ENCODE measurements around the gene MED9. TPM values are rescaled to one million over a fixed set of nuclear protein-coding genes. Genes with fewer than 3 reads are reported as not detected.

Gene MED9
- total RNA-seq, 1 experiment from 2014 or later: 13.3 TPM

DNA sequence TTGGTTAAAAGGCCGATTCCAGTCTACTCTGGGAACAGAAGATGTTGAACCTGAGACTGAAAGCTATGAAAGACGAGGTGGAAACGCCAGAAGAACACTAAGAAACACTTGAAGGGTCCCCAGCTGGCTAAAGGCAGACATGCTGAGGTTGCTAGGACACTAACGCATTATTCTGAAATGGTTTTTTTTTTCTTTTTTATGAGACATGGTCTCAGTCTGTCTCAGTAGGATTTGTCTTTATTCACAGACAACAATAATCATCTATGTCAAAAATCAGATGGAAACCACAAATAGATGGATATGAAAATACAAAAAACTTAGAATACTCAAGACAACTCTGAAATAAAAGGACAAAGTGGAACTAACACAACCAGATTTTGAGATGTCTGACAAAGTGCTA is 54.4 kb downstream of the MED9 start:
- H3K4me3 ChIP-seq: no peak overlapping the region

DNA sequence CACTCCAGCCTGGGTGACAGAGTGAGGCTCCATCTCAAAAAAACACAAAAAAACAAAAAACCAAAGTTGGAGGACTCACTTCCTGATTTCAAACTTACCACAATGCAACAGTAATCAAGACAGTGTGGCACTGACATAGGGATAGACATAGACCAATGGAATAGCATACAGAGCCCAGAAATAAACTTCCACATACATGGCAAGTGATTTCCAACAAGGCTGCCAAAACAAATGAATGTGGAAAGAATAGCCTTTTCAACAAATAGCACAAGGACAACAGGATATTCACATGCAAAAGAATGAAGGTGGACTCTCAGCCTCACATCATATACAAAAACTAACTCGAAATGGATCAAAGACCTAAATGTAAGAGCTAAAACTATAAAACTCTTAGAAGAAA is 56.2 kb downstream of the MED9 start:
- Histone ChIP-seq H3K27me3 (no peaks in the 10 kb centered on the region), H3K4me3 (no peak overlapping the region), H3K9me3 (no peaks in the 10 kb centered on the region), H3K36me3 (no peaks in the 10 kb centered on the region)
- no peak for DNase-seq

More for the DNA sequence above, 54.4 kb downstream of the MED9 start:
- Histone ChIP-seq H3K36me3 (no peaks in the 10 kb centered on the region), H3K27me3 (no peaks in the 10 kb centered on the region), H3K9me3 (no peaks in the 10 kb centered on the region)
- no peak for DNase-seq

DNA sequence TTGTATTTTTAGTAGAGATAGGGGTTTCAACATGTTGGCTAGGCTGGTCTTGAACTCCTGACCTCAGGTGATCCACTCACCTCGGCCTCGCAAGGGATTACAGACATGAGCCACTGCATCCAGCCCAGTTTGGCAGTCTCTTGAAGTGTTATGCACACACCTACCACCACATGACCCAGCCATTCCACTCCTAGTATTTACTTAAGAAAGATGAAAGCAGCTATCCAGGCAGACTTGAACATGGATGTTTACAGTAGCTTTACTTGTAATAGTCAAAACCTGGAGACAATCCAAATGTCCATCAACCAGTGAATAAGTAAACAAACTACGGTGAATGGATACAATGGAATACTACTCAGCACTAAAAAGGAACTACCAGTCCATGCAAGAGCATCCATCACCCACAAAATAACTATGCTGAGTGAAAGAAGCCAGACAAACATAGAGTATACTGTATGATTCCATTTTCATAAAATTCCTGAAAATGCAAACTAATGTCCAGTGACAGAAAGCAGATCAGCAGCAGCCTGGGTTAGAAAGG is 57.2 kb downstream of the MED9 start:
- no peak for DNase-seq
- Histone ChIP-seq H3K9me3 (no peaks in the 10 kb centered on the region), H3K36me3 (no peaks in the 10 kb centered on the region), H3K4me3 (no peak overlapping the region), H3K27me3 (no peaks in the 10 kb centered on the region)

DNA sequence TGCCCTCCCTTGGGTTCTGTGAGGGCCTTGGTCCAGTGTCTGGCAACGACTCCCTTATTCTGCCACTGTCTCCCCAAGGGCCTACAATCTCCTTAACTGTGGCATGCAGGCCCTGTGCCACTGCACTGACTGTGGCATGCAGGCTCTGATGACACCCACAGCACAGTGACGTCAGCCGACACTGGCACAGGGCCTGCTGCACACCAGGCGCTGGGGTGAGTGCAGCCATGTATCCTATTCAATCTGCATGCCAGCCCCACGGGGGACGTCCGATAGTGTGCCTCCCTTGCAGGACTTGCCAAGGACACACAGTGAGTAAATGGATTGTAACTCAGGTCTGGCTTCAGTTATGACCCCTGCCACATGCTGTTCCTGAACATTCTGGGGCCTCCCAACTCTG is 59.2 kb downstream of the MED9 start:
- Histone ChIP-seq H3K36me3 (no peaks in the 10 kb centered on the region), H3K27me3 (no peaks in the 10 kb centered on the region), H3K4me3 (no peak overlapping the region), H3K9me3 (no peaks in the 10 kb centered on the region)
- peak; percentile 95 for DNase-seq

DNA sequence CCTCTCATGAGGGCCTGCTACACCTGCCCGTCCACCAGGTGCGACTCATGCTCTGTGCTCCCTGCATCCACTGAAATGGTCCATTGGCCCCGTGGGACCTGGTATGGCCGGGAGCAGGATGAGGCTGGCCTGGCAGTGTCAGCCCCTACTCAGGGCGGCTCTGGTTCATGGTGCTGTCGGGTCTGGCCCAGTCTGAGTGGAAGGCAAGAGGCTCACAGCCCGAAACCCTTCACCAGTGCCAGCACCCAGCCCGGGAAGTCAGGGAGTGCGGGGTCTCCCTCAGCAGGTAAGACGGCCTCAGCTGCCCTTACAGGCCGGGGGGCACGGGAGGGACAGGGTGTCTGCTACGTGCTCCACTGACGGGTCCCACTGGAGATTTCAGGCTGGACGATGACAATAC is 59.9 kb downstream of the MED9 start:
- DNase-seq: no peak
- H3K4me3 ChIP-seq: no peak overlapping the region
- no peaks in the 10 kb centered on the region for H3K27me3 ChIP-seq
- H3K9me3 ChIP-seq: no peaks in the 10 kb centered on the region
- H3K36me3 ChIP-seq: no peaks in the 10 kb centered on the region

DNA sequence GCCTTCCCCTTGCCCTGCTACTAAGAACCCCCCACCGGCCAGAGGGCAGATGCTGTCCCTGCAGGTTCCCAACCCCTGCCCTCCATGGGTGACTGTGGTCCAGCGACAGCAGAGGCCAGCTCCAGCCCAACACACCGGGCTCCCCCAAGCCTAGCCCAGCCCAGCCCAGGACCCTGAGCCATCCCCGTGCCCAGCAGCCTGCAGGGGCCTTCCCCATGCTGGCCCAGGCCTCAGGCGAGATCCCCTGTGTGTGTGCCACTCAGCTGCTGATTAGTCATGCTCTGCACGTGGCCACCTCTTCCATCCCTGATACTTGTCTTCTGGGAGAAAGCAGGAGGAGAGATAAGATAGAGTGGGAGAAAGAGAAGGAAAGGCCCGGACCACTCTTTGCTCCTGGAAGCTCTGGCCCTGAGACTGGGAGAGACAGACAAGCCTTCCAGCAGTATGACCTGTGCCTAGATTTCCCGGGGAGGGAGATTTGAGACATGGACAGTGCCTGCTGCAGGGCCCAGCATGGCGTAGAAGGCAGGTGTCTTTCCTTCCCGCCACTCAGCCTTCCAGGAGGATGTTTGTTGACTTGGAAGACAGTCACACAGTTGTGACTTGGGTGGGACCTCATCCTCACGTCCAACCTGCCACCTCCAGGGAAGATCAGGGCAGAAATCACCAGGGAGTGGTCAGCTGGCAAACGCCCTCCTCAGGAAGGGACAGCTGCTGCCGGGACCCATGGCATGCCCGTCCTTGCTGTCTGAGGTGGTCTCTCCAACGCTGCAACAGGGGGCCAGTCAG is 60.7 kb downstream of the MED9 start:
- Histone ChIP-seq H3K36me3 (no peaks in the 10 kb centered on the region), H3K4me3 (no peak overlapping the region), H3K27me3 (no peaks in the 10 kb centered on the region), H3K9me3 (no peaks in the 10 kb centered on the region)
- DNase-seq: peak; percentile 28

DNA sequence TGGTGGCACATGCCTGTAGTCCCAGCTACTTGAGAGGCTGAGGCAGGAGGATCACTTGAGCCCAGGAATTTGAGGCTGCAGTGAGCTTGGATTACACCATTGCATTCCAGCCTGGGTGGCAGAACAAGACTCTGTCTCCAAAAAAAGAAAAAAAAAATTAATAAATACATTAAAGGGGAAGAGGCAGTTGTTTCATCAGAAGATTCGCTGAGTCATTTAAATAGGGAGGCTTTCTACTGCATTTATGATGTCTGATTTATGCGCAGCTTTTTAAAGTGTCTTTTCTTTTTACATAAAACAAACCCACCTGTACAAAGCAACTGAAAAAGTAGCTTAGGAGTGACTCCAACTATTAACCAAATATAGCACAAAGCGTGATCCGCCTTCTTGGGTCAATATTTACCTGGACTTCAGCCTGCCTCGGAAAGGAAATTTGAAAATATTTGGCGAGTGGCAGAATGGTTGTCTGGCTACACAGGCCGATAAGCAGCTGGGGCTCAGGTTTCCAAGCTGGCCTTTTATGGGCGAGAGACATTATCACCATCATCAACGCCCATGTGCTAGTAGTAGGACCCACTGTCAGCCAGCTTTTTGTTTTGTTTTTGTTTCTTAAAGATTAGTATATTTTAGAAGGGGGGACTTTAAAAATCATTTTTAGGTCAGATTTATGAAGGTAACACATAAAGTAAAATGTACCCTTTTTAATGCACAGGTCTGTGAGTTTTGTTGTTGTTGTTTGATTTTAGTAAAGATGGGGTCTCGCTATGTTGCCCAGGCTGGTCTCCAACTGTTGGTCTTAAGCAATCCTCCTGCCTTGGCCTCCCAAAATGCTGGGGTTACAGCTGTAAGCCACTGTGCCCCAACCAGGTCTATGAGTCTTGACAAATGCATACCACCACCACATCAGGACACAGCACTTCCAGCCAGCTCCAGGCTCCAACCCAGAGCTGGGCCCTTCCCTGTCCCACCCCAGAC is 61.9 kb downstream of the MED9 start:
- Histone ChIP-seq H3K27me3 (no peaks in the 10 kb centered on the region), H3K4me3 (no peak overlapping the region), H3K9me3 (no peaks in the 10 kb centered on the region), H3K36me3 (no peaks in the 10 kb centered on the region)
- DNase-seq: no peak

DNA sequence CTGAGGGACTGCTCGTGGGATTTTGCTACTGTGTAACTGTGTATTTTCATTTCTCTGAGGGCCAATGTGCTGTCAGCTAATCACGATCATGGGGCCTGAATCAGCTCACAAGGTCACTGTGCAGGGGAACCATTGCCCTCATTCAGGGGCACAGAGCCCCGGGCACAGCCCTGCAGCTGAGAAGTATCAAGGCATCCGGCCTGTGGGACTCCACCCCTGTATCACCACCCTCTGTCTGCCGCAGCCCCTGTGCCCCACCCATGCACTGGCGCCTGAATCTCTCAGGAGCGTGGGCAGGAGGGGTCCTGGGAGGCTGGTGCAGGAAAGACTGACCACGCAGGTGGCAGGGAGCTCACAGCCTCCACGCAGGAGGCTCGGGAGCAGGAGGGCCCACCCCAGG is 62.8 kb downstream of the MED9 start:
- H3K9me3 ChIP-seq: no peaks in the 10 kb centered on the region
- no peaks in the 10 kb centered on the region for H3K36me3 ChIP-seq
- DNase-seq: no peak
- H3K4me3 ChIP-seq: no peak overlapping the region
- H3K27me3 ChIP-seq: no peaks in the 10 kb centered on the region

DNA sequence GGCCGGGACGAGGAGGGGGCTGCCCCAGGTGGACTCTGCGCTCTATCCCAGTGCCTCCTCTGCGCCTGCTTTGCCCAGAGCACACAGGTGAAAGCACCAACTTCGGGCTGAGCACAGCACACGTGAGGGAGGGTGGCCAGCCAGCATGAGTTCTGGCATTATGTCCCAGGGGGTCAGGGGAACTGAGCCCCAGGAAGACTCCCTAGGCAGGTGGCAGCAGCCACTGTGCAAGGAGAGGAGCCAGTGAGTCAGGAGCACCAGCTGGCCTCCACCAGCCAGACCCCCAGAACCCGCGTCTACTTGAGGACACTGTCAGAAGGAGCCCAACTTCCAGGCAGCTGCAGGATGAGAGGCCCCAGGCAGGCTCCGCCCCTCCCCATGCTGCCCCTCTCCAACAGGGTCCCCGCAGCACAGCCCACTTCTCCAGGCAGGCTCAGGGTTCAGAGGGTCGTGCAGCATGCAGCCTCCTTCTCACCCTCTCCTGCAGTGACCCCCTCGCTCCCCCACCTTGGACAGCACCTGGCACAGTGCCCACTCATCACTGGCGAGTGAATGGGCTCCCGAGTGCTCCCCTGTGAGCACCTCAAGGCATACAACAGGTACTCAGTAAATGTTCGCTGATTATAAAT is 63.6 kb downstream of the MED9 start:
- H3K27me3 ChIP-seq: no peaks in the 10 kb centered on the region
- DNase-seq: no peak
- no peak overlapping the region for H3K4me3 ChIP-seq
- no peaks in the 10 kb centered on the region for H3K9me3 ChIP-seq
- no peaks in the 10 kb centered on the region for H3K36me3 ChIP-seq

DNA sequence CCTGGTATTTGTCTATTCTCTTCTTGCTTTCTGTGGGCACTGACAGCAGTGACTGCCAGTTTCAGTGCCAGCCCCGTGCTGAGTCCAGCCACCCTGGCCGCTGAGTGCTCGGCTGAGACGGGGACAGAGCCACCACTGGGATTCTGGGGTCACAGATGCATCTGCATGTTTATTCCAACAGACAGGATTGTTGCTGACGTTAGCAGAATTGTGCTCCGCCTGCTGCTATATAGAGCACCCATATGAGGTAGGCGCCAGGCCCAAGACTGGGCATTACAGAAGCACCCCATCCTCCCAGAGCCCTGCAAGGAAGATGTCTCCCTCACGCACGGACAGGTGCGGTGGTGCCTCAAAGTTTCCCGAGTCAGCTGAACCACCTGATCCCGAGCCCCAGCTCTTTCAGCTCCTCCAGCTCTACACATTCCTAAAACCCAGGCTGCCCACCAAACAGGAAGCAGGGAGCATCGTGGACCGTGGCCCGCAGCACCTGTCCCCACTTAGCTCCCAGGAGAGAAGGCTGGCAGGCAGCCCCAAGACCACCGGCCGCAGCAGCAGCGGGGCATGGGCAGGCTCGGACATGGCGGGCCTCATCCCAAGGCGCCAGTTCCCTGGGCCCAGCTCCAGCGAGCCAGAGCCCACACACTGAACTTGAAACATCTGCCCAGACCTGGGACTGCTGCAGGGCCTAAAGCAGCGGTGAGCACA is 64.3 kb downstream of the MED9 start:
- Histone ChIP-seq H3K4me3 (no peak overlapping the region), H3K27me3 (no peaks in the 10 kb centered on the region), H3K36me3 (no peaks in the 10 kb centered on the region), H3K9me3 (no peaks in the 10 kb centered on the region)
- no peak for DNase-seq

DNA sequence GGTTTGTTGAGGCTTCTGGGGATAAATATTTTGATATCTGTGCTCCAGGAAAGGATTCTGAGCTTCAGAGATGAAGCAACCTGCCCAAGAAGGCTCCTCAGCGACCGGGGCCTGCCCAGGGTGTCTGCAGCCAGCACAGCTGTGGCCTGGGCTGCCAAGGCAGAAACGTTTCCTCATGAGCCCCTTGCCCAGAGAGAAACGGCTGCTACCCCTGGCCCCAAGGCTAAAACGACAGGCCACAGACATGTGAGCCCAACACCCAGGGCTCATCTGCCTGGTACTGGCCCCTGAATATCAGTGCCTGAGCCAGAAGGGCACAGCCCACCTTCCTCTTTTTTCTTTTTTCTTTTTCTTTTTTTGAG is 64.8 kb downstream of the MED9 start:
- H3K4me3 ChIP-seq: no peak overlapping the region
- DNase-seq: no peak
- no peaks in the 10 kb centered on the region for H3K9me3 ChIP-seq
- H3K27me3 ChIP-seq: no peaks in the 10 kb centered on the region
- no peaks in the 10 kb centered on the region for H3K36me3 ChIP-seq

Other genes starting within 250 kb of the MED9 start
- 15.5 and 22.7 TPM in 2 replicates for gene FLCN, start 239.8 kb upstream of the MED9 start, total RNA-seq (2014; rRNA removed; shearing (Covaris generic); ENCODE audit: low replicate concordance)
- 131 and 168 TPM in 2 replicates for gene COPS3, start 195.8 kb upstream of the MED9 start, total RNA-seq (2014; rRNA removed; shearing (Covaris generic); ENCODE audit: low replicate concordance)
- gene NT5M, start 173.6 kb upstream of the MED9 start, total RNA-seq (2014; rRNA removed; shearing (Covaris generic); ENCODE audit: low replicate concordance): 0.91 and 2.5 TPM in 2 replicates
- gene RASD1, start 19.4 kb downstream of the MED9 start, total RNA-seq (2014; rRNA removed; shearing (Covaris generic); ENCODE audit: low replicate concordance): 0.67 and 5.6 TPM in 2 replicates
- 39.9 and 53.5 TPM in 2 replicates for gene PEMT, start 114.7 kb downstream of the MED9 start, total RNA-seq (2014; rRNA removed; shearing (Covaris generic); ENCODE audit: low replicate concordance)
- 2.9 and 7.1 TPM in 2 replicates for gene RAI1, start 204.5 kb downstream of the MED9 start, total RNA-seq (2014; rRNA removed; shearing (Covaris generic); ENCODE audit: low replicate concordance)

All from MG63 (cell line).